ENCODE measurements around the gene TUBA1C. TPM values are rescaled to one million over a fixed set of nuclear protein-coding genes. Genes with fewer than 3 reads are reported as not detected.

TUBA1C gene
- 104 and 205 TPM in 2 replicates for total RNA-seq (ENCODE audit: low replicate concordance)

GRCh38 chr12:49264873-49265792, at the start of gene TUBA1C:
TSS of gene TUBA1C (plus strand) at chr12:49265082. CDS start at chr12:49265182, 100 bp downstream.

DNA sequence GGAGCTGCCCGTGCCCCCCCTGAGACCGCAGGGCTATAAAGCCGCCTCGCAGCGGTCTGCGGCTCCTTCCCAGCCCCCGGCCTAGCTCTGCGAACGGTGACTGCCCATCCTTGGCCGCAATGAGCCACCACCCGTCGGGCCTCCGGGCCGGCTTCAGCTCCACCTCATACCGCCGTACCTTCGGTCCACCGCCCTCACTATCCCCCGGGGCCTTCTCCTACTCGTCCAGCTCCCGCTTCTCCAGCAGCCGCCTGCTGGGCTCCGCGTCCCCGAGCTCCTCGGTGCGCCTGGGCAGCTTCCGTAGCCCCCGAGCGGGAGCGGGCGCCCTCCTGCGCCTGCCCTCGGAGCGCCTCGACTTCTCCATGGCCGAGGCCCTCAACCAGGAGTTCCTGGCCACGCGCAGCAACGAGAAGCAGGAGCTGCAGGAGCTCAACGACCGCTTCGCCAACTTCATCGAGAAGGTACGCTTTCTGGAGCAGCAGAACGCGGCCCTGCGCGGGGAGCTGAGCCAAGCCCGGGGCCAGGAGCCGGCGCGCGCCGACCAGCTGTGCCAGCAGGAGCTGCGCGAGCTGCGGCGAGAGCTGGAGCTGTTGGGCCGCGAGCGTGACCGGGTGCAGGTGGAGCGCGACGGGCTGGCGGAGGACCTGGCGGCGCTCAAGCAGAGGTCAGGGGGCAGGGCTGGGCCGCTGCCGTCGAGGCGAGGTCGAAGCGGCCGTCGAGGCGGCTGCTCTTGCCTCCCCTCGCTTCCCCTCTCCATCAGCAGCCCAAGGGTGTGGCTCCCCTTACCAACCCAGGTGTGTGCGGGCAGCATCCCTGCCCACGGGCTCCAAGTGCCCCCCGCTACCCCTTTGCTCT, 30.4 kb downstream of the TUBA1C start, which contains the start of gene PRPH:
Gene PRPH, plus strand, starts transcription at position 66 of the 855 bp plus-strand sequence. Its CDS starts 54 bp downstream, at position 120.

DNA sequence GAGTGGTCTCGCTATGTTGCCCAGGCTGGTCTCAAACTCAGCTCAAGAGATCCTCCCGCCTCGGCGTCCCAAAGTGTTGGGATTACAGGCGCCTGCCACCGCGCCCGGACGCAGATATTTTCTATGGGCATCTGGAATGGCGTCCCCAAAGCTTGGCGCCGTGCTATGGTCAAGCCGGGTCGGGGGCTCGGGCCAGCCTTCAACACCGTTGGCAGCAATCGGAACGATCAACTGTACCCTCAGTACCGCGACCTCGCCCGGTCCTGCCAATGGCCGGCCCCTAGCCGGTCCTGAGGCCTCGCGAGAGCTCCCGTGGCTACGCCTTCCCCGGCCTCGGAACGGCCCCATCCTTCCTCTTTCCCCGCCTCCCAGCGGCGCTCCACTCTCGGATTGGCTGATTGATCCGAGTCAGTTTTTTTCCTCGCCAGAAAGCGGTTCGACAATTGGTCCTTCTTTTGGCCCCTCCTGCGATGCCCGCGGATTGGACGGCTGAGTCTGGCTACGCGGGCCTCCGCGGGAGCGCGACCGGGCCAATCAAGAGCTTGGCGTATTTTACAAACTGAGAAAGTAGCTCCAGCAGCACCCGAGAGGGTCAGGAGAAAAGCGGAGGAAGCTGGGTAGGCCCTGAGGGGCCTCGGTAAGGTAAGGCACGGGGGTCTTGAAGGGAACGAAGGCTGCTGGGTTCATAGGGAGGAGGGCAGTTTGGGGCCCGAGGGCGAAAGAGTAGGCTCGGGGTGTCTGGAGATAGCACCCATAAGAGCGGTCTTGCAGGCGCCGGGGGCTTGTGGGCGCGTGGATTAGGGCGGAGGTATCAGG, 58.0 kb downstream of the TUBA1C start, which contains the start of gene TROAP:
Gene TROAP, plus strand, starts transcription at position 548 of the 816 bp plus-strand sequence. CDS start 354 bp downstream, outside the sequence.

Other genes starting within 250 kb of the TUBA1C start
- 73.9 and 74.9 TPM in 2 replicates for gene PRKAG1, start 246.3 kb upstream of the TUBA1C start, total RNA-seq (ENCODE audit: low replicate concordance)
- 17.6 and 19.0 TPM in 2 replicates for gene KMT2D, start 204.3 kb upstream of the TUBA1C start, total RNA-seq (ENCODE audit: low replicate concordance)
- gene RHEBL1, start 195.1 kb upstream of the TUBA1C start, total RNA-seq (ENCODE audit: low replicate concordance), result 0.59 and 0.60 TPM in 2 replicates
- gene DHH, start 170.3 kb upstream of the TUBA1C start, total RNA-seq (ENCODE audit: low replicate concordance), result 0.08 TPM in 1 of 2 replicates, not detected in the other
- 47.4 and 52.5 TPM in 2 replicates for gene LMBR1L, start 154.2 kb upstream of the TUBA1C start, total RNA-seq (ENCODE audit: low replicate concordance)
- 873 and 1,458 TPM in 2 replicates for gene TUBA1B, start 133.7 kb upstream of the TUBA1C start, total RNA-seq (ENCODE audit: low replicate concordance)
- 464 and 1,003 TPM in 2 replicates for gene TUBA1A, start 76.0 kb upstream of the TUBA1C start, total RNA-seq (ENCODE audit: low replicate concordance)
- gene PRPH, start 30.1 kb downstream of the TUBA1C start, total RNA-seq (ENCODE audit: low replicate concordance), result 0.35 and 1.5 TPM in 2 replicates
- gene TROAP, start 58.2 kb downstream of the TUBA1C start, total RNA-seq (ENCODE audit: low replicate concordance), result 0.12 and 6.1 TPM in 2 replicates
- 0.45 TPM in 1 of 2 replicates, not detected in the other for gene C1QL4, start 72.1 kb downstream of the TUBA1C start, total RNA-seq (ENCODE audit: low replicate concordance)
- under 0.01 and 5.9 TPM in 2 replicates for gene DNAJC22, start 81.8 kb downstream of the TUBA1C start, total RNA-seq (ENCODE audit: low replicate concordance)
- 14.4 and 48.0 TPM in 2 replicates for gene SPATS2, start 102.4 kb downstream of the TUBA1C start, total RNA-seq (ENCODE audit: low replicate concordance)

Data from smooth muscle cell of the coronary artery (primary cell).